ENCODE measurements around the gene ARNT2. TPM values are rescaled to one million over a fixed set of nuclear protein-coding genes. Genes with fewer than 3 reads are reported as not detected.

ARNT2 gene
- total RNA-seq, 1 experiment from 2014 or later = 7.0 TPM

GRCh38 chr15:80574590-80574989, 170.4 kb downstream of the ARNT2 start:
- POLR2A ChIA-PET = interaction anchor here (0.5 kb wide), 1 partner anchor 39 kb away, joined by 3 read pairs; no protein-coding TSS in a partner anchor
- Mint-ChIP-seq H3K27ac (no peak overlapping the region), H3K4me1 (peaks cover 15% of the 10 kb centered on the region), H3K9me3 (no peaks in the 10 kb centered on the region), H3K4me3 (no peak overlapping the region), H3K27me3 (ENCODE audit: low read depth) (no peaks in the 10 kb centered on the region; the same call in 1 of the 2 replicates), H3K36me3 (no peaks in the 10 kb centered on the region)
- TF ChIP-seq, protein P1, sequence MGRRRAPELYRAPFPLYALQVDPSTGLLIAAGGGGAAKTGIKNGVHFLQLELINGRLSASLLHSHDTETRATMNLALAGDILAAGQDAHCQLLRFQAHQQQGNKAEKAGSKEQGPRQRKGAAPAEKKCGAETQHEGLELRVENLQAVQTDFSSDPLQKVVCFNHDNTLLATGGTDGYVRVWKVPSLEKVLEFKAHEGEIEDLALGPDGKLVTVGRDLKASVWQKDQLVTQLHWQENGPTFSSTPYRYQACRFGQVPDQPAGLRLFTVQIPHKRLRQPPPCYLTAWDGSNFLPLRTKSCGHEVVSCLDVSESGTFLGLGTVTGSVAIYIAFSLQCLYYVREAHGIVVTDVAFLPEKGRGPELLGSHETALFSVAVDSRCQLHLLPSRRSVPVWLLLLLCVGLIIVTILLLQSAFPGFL (CRISPR knock-in tag; IDR thresholded peaks at IDR 0.05; ENCODE audit: borderline replicate concordance) = no peak
- TF ChIP-seq TCF7 (CRISPR knock-in tag; IDR thresholded peaks at IDR 0.05; ENCODE audit: low read depth) (no peak), NR1H2 (CRISPR knock-in tag; IDR thresholded peaks at IDR 0.05) (no peak)
- DNase-seq (ENCODE audit: low spot score) (no peak), ATAC-seq (no peak)
- CTCF ChIA-PET = interaction anchor here (1.4 to 1.9 kb wide), 2 partner anchors 86 to 205 kb away, joined by 3 to 5 read pairs; partner anchors contain the start of gene CEMIP

GRCh38 chr15:80576519-80577090, 172.4 kb downstream of the ARNT2 start:
- CTCF ChIA-PET = interaction anchor here (2.2 kb wide), 1 partner anchor 9 kb away, joined by 7 read pairs; no protein-coding TSS in a partner anchor
- H3K9me3 Mint-ChIP-seq = no peaks in the 10 kb centered on the region

More at GRCh38 chr15:80576519-80577090, 172.4 kb downstream of the ARNT2 start:
- POLR2A ChIA-PET = no interaction called here
- Mint-ChIP-seq H3K27me3 (ENCODE audit: low read depth) (no peaks in the 10 kb centered on the region; the same call in 1 of the 2 replicates), H3K4me3 (no peak overlapping the region), H3K36me3 (no peaks in the 10 kb centered on the region), H3K27ac (no peak overlapping the region), H3K4me1 (peaks cover 15% of the 10 kb centered on the region)
- no peak for ATAC-seq
- TF ChIP-seq MLX (CRISPR knock-in tag; IDR thresholded peaks at IDR 0.05) (no peak), EMX1 (CRISPR knock-in tag; IDR thresholded peaks at IDR 0.05) (no peak), ATF1 (CRISPR knock-in tag; IDR thresholded peaks at IDR 0.05) (no peak), TEAD1 (CRISPR knock-in tag; IDR thresholded peaks at IDR 0.05) (no peak), SP1 (CRISPR knock-in tag; conservative IDR thresholded peaks at IDR 0.05) (no peak), JAZF1 (CRISPR knock-in tag; IDR thresholded peaks at IDR 0.05) (no peak), MYBL2 (CRISPR knock-in tag; IDR thresholded peaks at IDR 0.05) (no peak), TP53 (CRISPR knock-in tag; IDR thresholded peaks at IDR 0.05) (no peak), RORB (CRISPR knock-in tag; IDR thresholded peaks at IDR 0.05) (no peak), SMAD4 (CRISPR knock-in tag; IDR thresholded peaks at IDR 0.05) (no peak), CREB1 (CRISPR knock-in tag; IDR thresholded peaks at IDR 0.05) (no peak), NFATC4 (CRISPR knock-in tag; IDR thresholded peaks at IDR 0.05) (no peak), ZNF425 (CRISPR knock-in tag; conservative IDR thresholded peaks at IDR 0.05) (no peak), CREM (CRISPR knock-in tag; IDR thresholded peaks at IDR 0.05) (no peak), IRF1 (CRISPR knock-in tag; IDR thresholded peaks at IDR 0.05) (no peak), CBFB (CRISPR knock-in tag; IDR thresholded peaks at IDR 0.05; ENCODE audit: low read depth) (no peak)
- TF ChIP-seq, protein P2, sequence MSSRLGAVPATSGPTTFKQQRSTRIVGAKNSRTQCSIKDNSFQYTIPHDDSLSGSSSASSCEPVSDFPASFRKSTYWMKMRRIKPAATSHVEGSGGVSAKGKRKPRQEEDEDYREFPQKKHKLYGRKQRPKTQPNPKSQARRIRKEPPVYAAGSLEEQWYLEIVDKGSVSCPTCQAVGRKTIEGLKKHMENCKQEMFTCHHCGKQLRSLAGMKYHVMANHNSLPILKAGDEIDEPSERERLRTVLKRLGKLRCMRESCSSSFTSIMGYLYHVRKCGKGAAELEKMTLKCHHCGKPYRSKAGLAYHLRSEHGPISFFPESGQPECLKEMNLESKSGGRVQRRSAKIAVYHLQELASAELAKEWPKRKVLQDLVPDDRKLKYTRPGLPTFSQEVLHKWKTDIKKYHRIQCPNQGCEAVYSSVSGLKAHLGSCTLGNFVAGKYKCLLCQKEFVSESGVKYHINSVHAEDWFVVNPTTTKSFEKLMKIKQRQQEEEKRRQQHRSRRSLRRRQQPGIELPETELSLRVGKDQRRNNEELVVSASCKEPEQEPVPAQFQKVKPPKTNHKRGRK (CRISPR knock-in tag; IDR thresholded peaks at IDR 0.05; ENCODE audit: borderline replicate concordance) = no peak
- TF ChIP-seq, protein P3, sequence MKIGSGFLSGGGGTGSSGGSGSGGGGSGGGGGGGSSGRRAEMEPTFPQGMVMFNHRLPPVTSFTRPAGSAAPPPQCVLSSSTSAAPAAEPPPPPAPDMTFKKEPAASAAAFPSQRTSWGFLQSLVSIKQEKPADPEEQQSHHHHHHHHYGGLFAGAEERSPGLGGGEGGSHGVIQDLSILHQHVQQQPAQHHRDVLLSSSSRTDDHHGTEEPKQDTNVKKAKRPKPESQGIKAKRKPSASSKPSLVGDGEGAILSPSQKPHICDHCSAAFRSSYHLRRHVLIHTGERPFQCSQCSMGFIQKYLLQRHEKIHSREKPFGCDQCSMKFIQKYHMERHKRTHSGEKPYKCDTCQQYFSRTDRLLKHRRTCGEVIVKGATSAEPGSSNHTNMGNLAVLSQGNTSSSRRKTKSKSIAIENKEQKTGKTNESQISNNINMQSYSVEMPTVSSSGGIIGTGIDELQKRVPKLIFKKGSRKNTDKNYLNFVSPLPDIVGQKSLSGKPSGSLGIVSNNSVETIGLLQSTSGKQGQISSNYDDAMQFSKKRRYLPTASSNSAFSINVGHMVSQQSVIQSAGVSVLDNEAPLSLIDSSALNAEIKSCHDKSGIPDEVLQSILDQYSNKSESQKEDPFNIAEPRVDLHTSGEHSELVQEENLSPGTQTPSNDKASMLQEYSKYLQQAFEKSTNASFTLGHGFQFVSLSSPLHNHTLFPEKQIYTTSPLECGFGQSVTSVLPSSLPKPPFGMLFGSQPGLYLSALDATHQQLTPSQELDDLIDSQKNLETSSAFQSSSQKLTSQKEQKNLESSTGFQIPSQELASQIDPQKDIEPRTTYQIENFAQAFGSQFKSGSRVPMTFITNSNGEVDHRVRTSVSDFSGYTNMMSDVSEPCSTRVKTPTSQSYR (CRISPR knock-in tag; IDR thresholded peaks at IDR 0.05) = no peak
- TF ChIP-seq, protein P4, sequence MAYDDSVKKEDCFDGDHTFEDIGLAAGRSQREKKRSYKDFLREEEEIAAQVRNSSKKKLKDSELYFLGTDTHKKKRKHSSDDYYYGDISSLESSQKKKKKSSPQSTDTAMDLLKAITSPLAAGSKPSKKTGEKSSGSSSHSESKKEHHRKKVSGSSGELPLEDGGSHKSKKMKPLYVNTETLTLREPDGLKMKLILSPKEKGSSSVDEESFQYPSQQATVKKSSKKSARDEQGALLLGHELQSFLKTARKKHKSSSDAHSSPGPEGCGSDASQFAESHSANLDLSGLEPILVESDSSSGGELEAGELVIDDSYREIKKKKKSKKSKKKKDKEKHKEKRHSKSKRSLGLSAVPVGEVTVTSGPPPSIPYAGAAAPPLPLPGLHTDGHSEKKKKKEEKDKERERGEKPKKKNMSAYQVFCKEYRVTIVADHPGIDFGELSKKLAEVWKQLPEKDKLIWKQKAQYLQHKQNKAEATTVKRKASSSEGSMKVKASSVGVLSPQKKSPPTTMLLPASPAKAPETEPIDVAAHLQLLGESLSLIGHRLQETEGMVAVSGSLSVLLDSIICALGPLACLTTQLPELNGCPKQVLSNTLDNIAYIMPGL (CRISPR knock-in tag; IDR thresholded peaks at IDR 0.05) = no peak
- no peak for DNase-seq (ENCODE audit: low spot score)
